Neural cell (in vitro differentiated cells): Measurements from ENCODE around the gene NOL11.

Source experiments
- EZH2 ChIP-seq: fragments of 200-600, 300-800 bp; shearing (Covaris generic), sonication (generic); IDR thresholded peaks from 2 replicates; pipeline ENCODE4 v1.6.1; 2014; ENCODE audit warnings: antibody characterized with exemption, low read length, borderline replicate concordance, mild to moderate bottlenecking; ENCODE audit not compliant: insufficient read depth, poor library complexity, severe bottlenecking
- TAF1 ChIP-seq: IDR thresholded peaks from 2 replicates; pipeline ENCODE4 v1.6.1; 2012; ENCODE audit warnings: low read depth

GRCh38 chr17:67700037-67700724 is 17.6 kb upstream of the NOL11 start:
- TF ChIP-seq TAF1 (no peak), EZH2 (no peak)
